Measurements from ENCODE around the gene TMEM165.

TMEM165 gene

DNA sequence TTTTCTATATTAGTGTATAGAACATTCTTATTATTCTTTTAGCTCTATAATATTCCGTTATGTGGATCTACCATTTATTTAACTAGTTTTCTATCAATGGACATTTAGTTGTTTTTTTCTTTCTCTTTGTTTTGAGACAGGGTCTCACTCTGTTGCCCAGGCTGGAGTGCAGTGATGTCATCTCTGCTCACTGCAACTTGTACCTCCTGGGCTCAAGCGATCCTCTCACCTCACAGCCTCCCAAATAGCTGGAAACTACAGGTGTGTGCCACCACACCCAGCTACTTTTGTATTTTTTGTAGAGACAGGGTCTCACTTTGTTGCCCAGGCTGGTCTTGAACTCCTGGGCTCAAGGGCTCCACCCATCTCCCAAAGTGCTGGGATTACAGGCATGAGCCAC, 10.8 kb downstream of the TMEM165 start:
- DNase-seq (ENCODE audit: low read depth, low spot score) = no peak

GRCh38 chr4:55407119-55407518, 11.4 kb downstream of the TMEM165 start:
- DNase-seq (ENCODE audit: low read depth, low spot score) = no peak

DNA sequence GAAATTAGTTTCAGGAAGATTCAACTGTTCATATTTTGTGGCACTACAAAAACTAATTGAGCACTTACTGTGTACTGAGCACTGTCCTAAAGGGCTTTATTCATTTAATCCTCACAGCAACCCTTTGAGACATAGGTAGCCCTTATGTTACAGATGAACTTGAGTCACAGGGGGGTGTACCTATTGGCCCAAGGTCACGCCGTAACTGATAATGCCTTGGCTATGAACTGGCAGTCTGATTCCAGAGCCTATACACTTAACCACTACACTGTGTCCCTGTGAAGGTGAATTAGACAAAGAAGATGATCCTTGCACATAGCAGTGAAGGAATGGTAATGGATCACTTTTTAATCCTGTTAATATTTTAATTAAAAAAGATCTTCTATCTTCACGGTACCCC, 12.0 kb downstream of the TMEM165 start:
- no peak for DNase-seq (ENCODE audit: low read depth, low spot score)

DNA sequence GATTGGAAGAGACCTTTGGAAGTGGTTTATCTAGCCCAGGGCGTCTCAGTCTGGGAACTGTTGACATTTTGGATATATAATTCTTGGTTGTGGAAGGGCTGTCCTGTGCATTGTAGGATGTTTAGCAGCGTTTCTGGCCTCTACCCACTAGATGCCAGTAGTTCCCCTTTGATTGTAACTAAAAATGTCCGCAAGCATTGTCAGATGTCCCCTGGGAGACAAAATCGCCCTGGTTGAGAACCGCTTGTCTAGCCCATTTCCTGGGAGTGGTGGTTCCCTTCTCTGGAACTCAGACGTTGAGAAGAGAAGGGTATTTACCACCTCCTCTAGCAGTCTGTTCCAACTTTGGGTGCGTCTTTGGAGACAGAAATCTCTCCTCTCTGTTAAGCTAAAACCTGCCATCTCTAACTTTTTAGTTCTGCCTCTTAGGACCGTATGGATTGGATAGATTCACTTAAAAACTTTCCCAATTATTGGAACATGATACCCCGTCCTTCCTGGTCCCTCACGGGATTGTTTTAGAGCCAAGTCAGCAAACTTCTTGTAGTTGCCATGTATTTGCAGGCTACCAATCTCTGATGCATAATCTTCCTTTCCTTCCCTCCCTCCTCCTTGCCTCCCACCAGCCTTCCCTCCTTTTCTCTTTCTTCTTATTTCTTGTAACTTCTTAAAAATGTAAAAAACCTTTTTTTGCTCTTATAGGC, 13.9 kb downstream of the TMEM165 start:
- no peak for DNase-seq (ENCODE audit: low read depth, low spot score)

DNA sequence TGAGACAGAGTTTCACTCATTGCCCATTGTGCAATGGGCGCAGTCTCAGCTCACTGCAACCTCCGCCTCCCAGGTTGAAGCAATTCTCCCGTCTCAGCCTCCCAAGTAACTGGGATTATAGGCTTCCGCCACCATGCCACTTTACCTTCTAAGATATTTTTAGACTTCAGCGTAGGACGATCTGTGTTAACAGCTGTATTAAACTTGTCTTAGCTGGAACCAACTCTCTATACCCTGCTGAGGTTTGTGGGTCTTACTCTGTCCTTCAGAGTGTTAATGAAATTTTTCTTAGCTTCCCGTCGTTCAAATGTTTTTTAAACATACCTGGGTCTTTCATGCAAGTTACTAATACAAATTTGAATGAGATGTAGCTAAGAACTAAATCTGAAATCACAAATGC, 14.7 kb downstream of the TMEM165 start:
- no peak for DNase-seq (ENCODE audit: low read depth, low spot score)

- no peak for DNase-seq (ENCODE audit: low read depth, low spot score)
These were observed 15.9 kb downstream of the TMEM165 start for GRCh38 chr4:55411621-55412020.

- DNase-seq (ENCODE audit: low read depth, low spot score) = no peak
These were observed 20.4 kb downstream of the TMEM165 start for GRCh38 chr4:55416176-55416575.

DNA sequence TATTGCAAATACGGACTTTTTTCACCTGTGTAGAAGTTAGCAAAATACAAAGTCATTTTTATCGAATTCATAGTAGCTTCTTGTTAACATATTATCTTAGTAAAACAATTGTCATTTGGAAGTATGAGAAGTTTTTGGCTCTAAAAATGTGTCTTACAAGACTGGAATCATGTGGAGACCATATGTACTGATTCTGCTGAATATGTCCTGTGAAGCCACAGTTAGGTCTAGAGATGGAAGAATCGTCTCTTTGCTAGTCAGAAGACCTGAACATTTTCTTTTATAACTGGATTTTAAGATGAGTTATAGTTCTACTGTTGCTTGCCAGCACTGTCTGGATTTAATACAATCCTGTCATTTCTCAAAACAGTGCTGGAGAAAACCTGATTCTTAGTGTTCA, 29.0 kb downstream of the TMEM165 start:
- no peak for DNase-seq (ENCODE audit: low read depth, low spot score)

DNA sequence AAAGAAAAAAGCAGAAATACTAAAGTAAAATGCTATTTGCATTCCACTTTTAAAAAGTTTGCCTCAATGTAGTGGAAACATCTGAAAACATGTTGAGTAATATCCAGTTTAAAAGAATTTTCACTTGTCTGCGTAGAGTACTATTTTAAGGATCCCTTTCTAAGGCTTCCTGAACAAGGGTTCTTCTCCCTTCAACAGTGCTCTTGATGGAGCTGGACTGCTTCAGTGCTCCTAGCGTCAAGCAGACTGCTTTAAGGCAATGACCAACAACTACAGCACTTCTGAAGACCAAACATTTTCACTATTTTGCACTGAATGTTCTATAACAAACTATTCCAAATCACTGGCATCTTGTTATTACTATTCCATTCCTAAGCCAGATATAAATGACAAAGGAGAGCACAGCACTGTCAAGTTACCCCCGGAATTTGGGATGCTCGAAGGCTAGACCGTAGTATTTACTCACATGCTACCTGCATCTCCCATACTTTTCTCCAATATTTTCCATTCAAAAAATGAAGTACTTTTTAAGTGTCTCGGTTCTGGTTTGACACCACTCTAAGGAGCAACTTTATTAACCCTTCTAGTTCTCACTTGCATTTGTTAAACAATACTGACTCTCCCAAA, 36.1 kb downstream of the TMEM165 start:
- DNase-seq (ENCODE audit: low read depth, low spot score) = no peak

GRCh38 chr4:55435141-55435841, 39.5 kb downstream of the TMEM165 start:
- no peak for DNase-seq (ENCODE audit: low read depth, low spot score)

- no peak for DNase-seq (ENCODE audit: low read depth, low spot score)
These were observed 41.6 kb downstream of the TMEM165 start for GRCh38 chr4:55437356-55437796.

GRCh38 chr4:55437823-55438222, 42.1 kb downstream of the TMEM165 start:
- no peak for DNase-seq (ENCODE audit: low read depth, low spot score)

DNA sequence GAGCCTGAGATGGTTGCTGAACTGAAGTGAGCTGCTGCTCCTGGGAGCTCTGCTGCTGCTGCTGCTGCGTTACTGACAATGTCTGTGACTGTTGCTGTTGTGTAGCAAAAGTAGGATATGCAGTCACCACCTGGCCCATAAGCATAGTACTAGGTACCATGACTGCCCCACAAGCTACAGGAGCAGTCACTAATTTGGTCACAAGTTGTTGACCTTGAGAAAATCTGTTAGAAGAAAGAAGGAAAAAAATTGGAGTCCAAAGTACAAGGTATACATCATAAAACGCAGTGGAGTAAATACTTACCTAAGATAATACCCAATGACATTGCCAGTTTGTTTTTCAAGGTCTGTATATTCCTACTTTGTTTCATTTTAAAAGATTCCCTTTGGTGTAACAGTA, 42.6 kb downstream of the TMEM165 start:
- no peak for DNase-seq (ENCODE audit: low read depth, low spot score)

GRCh38 chr4:55439023-55439422, 43.3 kb downstream of the TMEM165 start:
- DNase-seq (ENCODE audit: low read depth, low spot score) = no peak

GRCh38 chr4:55440786-55441185, 45.0 kb downstream of the TMEM165 start:
- no peak for DNase-seq (ENCODE audit: low read depth, low spot score)

- no peak for DNase-seq (ENCODE audit: low read depth, low spot score)
These were observed 46.8 kb downstream of the TMEM165 start for GRCh38 chr4:55442541-55442940.

DNA sequence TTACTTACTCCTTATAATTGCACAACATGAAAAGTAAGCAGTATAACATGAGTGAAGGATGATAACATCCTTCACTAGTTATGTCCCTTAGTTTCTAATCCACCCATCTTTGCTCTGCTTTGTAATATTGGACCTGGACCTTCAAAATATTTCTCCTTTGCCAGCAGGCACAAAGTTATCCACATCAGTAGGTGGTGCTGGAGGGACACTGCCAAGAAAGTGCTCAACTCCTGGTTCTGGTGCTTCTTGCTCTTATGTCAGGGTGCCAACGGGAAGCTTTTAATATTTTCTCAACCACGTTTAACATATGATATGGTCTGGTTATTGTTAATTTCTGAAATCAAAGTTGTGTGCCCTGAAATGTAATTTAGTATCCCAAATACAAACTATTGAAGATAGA, 49.1 kb downstream of the TMEM165 start:
- DNase-seq (ENCODE audit: low read depth, low spot score) = no peak

- no peak for DNase-seq (ENCODE audit: low read depth, low spot score)
These were observed 50.3 kb downstream of the TMEM165 start for GRCh38 chr4:55445921-55446577.

GRCh38 chr4:55446578-55446922, 50.8 kb downstream of the TMEM165 start:
- DNase-seq (ENCODE audit: low read depth, low spot score) = no peak

DNA sequence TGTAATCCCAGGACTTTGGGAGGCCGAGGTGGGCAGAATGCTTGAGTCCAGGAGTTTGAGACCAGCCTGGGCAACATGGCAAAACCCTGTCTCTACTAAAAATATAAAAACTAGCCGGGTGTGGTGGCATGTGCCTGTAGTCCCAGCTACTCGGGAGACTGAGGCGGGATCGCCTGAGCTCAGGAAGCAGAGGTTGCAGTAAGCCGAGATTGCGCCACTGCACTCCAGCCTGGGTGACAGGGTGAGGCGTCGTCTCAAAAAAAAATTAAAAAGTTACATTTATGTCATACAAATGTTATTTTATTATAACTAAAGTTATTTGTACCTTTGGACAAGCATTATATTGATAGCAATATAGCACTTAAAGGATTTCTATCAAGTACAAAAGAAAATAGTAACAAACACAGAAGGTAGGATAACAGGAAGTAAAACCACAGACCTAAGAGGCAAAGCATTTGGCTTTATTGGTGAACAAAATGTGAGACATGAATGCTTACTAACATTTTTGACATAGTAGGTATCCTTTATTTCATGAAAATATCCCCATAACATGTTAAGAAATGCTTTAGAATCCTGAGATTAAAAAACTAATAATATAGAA, 51.5 kb downstream of the TMEM165 start:
- DNase-seq (ENCODE audit: low read depth, low spot score) = no peak

- DNase-seq (ENCODE audit: low read depth, low spot score) = no peak
These were observed 52.1 kb downstream of the TMEM165 start for GRCh38 chr4:55447831-55448230.

- DNase-seq (ENCODE audit: low read depth, low spot score) = no peak
These were observed 54.8 kb downstream of the TMEM165 start for GRCh38 chr4:55450566-55450965.

Data from iPS DF 19.7 (cell line).